GM12865 (cell line): Measurements from ENCODE around the gene CAB39L.
"Not testable (repeated sequence)": the region's sequence is repeated elsewhere in the genome, so short reads cannot be mapped to it uniquely, and the experiment has no call there.

Experiments used
- DNase-seq: peaks from one replicate; pipeline ENCODE4 v3.0.0; 2010; ENCODE audit warnings: low read depth
- H3K4me3 ChIP-seq: 2 replicates; pipeline ENCODE4 v1.5.1; 2011; ENCODE audit warnings: mild to moderate bottlenecking, low read depth, low read length, control low read depth
- CTCF ChIP-seq: IDR thresholded peaks from 2 replicates; pipeline ENCODE4 v1.5.1; 2011; ENCODE audit warnings: low read length, control low read depth, low read depth, inconsistent platforms; ENCODE audit not compliant: insufficient read depth; ENCODE audit errors: missing control alignments

Gene CAB39L

DNA sequence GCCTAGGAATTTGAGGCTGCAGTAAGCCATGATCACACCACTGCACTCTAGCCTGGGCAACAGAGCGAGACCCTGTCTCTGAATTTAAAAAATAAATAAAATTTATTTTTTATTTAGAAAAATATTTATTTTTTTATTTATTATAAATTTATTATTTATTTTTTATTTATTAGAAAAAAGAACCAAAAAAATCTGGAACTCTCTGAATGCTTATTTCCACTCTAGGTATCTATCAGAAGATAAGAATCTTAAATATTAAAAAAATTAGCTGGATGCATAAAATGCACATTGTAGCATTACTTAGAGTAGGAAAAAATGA lies 113.4 kb downstream of the CAB39L start:
- no peak for TF ChIP-seq CTCF
- DNase-seq: no peak
- H3K4me3 ChIP-seq: no peak overlapping the region

DNA sequence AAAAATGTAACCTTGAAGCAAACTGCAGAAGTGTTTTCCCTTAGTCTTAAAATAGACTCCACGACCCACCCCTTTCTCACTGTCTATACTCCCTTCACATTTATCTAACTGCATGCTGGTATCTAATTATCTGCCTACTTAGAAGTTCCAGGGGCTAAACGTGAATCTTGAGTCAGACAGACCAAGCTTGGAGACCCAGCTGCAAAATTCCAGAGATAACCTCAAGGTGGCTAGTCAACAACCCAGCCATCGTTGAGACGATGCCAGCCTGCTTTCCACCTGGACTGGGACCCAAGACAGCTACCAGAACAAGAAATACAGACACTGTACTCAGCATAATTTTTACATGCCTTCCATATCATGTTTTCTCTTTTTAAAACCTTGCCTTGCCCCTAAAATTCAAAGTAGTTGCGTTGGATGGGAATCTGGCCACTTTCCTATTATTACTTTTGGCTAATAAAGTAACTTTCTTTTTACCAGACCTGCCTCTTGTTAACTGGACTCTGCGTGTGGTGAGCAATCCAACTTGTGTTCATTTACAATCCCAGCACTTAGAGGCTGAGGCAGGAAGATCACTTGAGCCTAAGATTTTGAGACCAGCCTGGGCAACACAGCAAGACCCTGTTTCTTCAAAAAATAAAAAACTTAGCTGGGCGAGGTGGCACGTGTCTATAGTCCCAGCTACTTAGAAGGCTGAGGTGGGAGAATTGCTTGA lies 113.9 kb downstream of the CAB39L start:
- DNase-seq: no peak
- no peak for TF ChIP-seq CTCF
- no peak overlapping the region for H3K4me3 ChIP-seq

GRCh38 chr13:49327145-49327544 lies 116.7 kb downstream of the CAB39L start:
- not testable (repeated sequence) for H3K4me3 ChIP-seq, DNase-seq

- no peak overlapping the region for H3K4me3 ChIP-seq
- no peak for DNase-seq
- TF ChIP-seq CTCF: no peak
These were observed 117.5 kb downstream of the CAB39L start for GRCh38 chr13:49326222-49326917.

DNA sequence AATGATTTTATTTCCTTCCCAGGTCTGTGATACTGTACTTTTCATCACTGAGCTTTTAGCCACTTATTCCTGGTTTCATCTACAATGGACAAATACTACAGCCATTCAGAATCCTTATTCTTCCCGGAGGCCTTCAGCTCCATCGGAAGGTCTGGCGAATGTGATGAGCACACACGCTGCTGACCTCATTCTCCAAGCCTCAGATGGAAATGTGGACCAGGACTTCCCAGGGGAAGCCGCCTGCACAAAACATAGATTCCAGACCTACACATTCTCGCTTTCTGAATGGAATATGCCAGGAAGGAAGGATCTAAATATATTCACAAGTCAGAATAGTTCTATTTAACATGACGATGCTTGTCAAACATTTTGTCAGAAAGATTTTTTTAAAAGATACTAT lies 120.5 kb downstream of the CAB39L start:
- no peak for TF ChIP-seq CTCF
- no peak overlapping the region for H3K4me3 ChIP-seq
- no peak for DNase-seq

DNA sequence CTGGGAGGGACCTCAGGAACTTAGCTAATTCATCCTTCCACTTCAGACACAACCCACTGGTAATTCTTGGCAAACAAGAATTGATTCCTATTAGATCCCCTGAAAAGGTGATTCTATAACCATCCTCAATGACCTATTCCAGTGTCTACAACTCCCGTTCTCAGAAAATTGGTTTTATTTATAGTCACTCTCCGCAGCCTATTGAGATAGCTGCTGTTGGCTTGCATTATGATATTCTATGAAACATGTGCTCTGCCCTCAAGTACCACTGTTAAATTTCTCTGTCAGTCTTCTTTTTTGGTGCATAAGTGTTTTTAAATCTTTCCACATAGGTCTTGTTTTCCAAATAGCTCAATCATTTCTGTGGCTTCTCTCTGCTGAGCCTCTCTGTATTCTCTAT lies 121.2 kb downstream of the CAB39L start:
- DNase-seq: no peak
- TF ChIP-seq CTCF: no peak
- H3K4me3 ChIP-seq: no peak overlapping the region

GRCh38 chr13:49320975-49321374 lies 122.9 kb downstream of the CAB39L start:
- DNase-seq: no peak
- no peak overlapping the region for H3K4me3 ChIP-seq
- no peak for TF ChIP-seq CTCF
